Uterus (tissue), 4 donors: ENCODE measurements around the gene POU2F1. TPM values are rescaled to one million over a fixed set of nuclear protein-coding genes. Genes with fewer than 3 reads are reported as not detected.
"Not testable (repeated sequence)": the region's sequence is repeated elsewhere in the genome, so short reads cannot be mapped to it uniquely, and the experiment has no call there.

Experiments
- DNase-seq, 2 donors: peaks; one replicate each; pipeline ENCODE4 v3.0.0-alpha.2; 2019 to 2020
- H3K27ac ChIP-seq, 2 donors: fragments of 200-600 bp; sonication (generic); 1 replicate in 1 of 2; 2 replicates in 1 of 2; pipeline ENCODE4 v1.5.1; 2016 to 2018
- H3K27me3 ChIP-seq, 2 donors: fragments of 200-600 bp; sonication (generic); one replicate each; pipeline ENCODE4 v1.5.1; 2018 to 2019; ENCODE audit warnings: control low read depth in 1 of 2
- H3K36me3 ChIP-seq, 2 donors: fragments of 200-600 bp; sonication (generic); one replicate each; pipeline ENCODE4 v1.5.1; 2019; ENCODE audit warnings: control low read depth in 1 of 2
- H3K4me1 ChIP-seq, 2 donors: fragments of 200-600 bp; sonication (generic); one replicate each; pipeline ENCODE4 v1.5.1; 2018 to 2019; ENCODE audit warnings: control low read depth in 1 of 2
- H3K4me3 ChIP-seq, 2 donors: fragments of 200-600 bp; sonication (generic); 1 replicate in 1 of 2; 2 replicates in 1 of 2; pipeline ENCODE4 v1.5.1; 2018 to 2019; ENCODE audit warnings: mild to moderate bottlenecking in 1 of 2
- H3K9me3 ChIP-seq, 2 donors: fragments of 200-600 bp; sonication (generic); one replicate each; pipeline ENCODE4 v1.5.1; 2019; ENCODE audit warnings: control low read depth in 1 of 2
- CTCF ChIP-seq, 4 experiments: fragments of 200-600 bp in 2 of 4; fragments of 450-650 bp in 2 of 4; sonication (generic) in 2 of 4; IDR thresholded peaks; one replicate each; pipeline ENCODE4 v1.5.1; 2016 to 2019; ENCODE audit warnings: antibody characterized with exemption in 4 of 4, mild to moderate bottlenecking in 2 of 4, moderate library complexity in 1 of 4
- POLR2A ChIP-seq, 2 donors: fragments of 450-650 bp; IDR thresholded peaks; one replicate each; pipeline ENCODE4 v1.6.1; 2016; ENCODE audit warnings: antibody characterized with exemption in 2 of 2, mild to moderate bottlenecking in 1 of 2, moderate library complexity in 1 of 2
- intact Hi-C: fragments of 100-400 bp; cut with DNase I; formaldehyde crosslinking; loops from one replicate; pipeline ENCODE4 v1.15.1; 2023; ENCODE audit warnings: low total_unique reads
- total RNA-seq, 4 donors: library from RNA; depleted of rRNA in 3 of 4; stranded (reverse); fragments of >200 nt in 3 of 4; gene quantifications; one replicate each; pipeline versions ENCODE4 v1.1.0 to v1.2.4, GENCODE V29; 2014 to 2023
- donor health status: DM: yes; HTN: yes; CAD: no.

POU2F1 gene
- total RNA-seq, 4 donors from 2014 or later: 9.7 to 50.8 (median 32.2) TPM

DNA sequence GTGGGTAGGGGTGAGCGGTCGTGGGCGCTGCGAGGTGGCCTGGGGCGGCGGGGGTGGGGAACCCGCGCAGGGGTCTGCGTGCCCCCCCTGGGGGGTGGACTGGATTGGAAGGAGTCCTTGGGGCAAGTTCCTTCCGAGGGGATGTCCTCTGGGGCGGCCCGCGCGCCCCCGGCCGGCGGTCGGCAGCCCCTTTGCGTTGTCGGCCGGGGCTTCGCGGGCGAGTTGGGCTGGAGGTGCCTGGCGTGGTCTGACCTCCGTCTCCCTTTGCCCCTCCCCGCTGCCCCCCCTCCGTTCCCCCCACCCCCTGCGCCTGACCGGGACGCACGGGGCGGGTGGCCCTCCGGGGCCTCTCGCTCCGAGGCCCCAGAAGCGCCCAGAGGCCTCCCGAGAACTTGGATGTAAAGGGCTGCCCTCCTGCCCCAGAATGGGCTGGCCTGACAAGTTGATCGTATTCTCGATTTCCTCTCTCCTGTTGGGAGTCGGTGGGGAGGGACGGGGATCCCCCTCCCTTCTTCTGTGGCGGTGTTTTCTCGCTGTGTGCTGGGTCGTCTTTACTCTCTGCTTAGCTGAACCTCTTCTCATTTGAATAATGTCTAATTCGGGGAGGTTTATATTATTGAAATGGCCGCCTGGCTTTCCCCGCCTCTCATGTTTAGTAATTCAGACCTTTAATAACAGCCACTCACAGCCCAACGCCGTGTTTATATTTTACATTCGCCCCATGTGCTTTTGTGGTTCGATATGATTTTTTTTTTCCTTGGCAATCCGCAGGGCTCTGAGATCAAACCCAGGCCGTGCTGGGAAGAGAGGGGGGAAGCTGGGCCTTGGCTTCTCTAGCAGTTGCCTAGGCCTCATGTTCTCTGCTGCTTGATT, 1.3 kb downstream of the POU2F1 start:
- Histone ChIP-seq H3K4me3 (peak overlapping the region; percentile 63 to 95), H3K27ac (peak overlapping the region; percentile 93 to 99), H3K4me1 (peaks cover 0 to 5% of the 10 kb centered on the region in 2 donors), H3K36me3 (no peaks in the 10 kb centered on the region), H3K9me3 (no peaks in the 10 kb centered on the region), H3K27me3 (no peaks in the 10 kb centered on the region)
- DNase-seq: peak; percentile 50 to 53
- intact Hi-C loops: no loop called here
- no peak for TF ChIP-seq CTCF (IDR thresholded peaks at IDR 0.05)
- TF ChIP-seq POLR2A (IDR thresholded peaks at IDR 0.05): peak; percentile 53 to 71

- no peaks in the 10 kb centered on the region for H3K36me3 ChIP-seq
- intact Hi-C loops: no loop called here
- H3K4me3 ChIP-seq: no peak overlapping the region
- peak in 1 of 2 donors; percentile 21 for DNase-seq
- no peak for TF ChIP-seq POLR2A (IDR thresholded peaks at IDR 0.05)
- no peak for TF ChIP-seq CTCF (IDR thresholded peaks at IDR 0.05)
- H3K27ac ChIP-seq: peak overlapping the region; percentile 93 to 99
- no peaks in the 10 kb centered on the region for H3K27me3 ChIP-seq
- no peaks in the 10 kb centered on the region for H3K9me3 ChIP-seq
- peaks cover 0 to 9% of the 10 kb centered on the region in 2 donors for H3K4me1 ChIP-seq
Measured at GRCh38 chr1:167223144-167224103, 2.7 kb downstream of the POU2F1 start.

GRCh38 chr1:167224734-167225235, 4.1 kb downstream of the POU2F1 start:
- intact Hi-C loops, H3K4me3 ChIP-seq, DNase-seq, H3K4me1 ChIP-seq, H3K9me3 ChIP-seq, H3K27me3 ChIP-seq, H3K36me3 ChIP-seq: not testable (repeated sequence)
- peak overlapping the region in 1 of 2 donors; percentile 93 for H3K27ac ChIP-seq

DNA sequence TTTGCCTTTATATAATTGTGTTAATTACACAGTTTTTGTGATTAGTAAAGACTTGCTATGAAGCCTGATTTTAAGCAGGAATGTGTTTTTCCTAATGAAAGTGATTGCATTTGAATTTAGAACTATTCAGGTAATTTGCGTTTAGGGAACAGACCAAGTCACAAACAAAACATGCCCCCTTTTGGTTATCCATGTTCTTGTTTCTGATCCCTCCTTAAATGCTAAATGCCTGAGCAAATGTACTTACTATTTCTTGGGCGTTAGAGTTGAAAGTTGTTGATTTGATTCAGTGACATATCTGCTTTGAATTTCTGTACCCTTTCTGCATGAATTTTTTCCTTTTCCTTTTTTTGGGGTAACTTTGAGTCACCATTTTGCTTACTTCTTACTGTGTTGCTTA, 5.2 kb downstream of the POU2F1 start:
- Histone ChIP-seq H3K4me3 (no peak overlapping the region), H3K27ac (no peak overlapping the region), H3K9me3 (no peaks in the 10 kb centered on the region), H3K36me3 (no peaks in the 10 kb centered on the region), H3K27me3 (no peaks in the 10 kb centered on the region), H3K4me1 (peaks cover 0 to 9% of the 10 kb centered on the region in 2 donors)
- no peak for DNase-seq
- TF ChIP-seq CTCF (IDR thresholded peaks at IDR 0.05) (no peak), POLR2A (IDR thresholded peaks at IDR 0.05) (no peak)
- intact Hi-C loops: no loop called here

DNA sequence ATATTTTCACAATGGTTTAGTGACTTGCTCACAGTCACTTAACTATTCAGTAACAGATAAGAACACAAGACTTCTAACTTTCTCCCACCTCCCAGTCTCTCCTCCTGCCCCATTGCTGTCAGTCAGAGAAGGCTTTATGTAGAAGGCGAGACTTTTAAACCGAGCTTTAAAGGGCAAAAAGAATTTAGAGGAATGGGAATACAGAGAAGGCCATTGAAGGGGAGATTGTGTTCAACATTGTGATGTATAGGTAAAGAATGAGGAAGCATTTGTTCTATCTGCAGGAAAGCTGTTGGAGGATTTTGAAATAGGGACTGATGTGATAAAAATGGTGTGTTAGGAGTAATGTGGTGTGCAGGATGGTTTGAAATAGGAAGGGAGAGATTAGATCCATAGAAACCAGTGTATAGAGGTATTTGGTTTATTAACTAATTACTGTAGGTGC, 7.3 kb downstream of the POU2F1 start:
- H3K4me3 ChIP-seq: no peak overlapping the region
- intact Hi-C loops: no loop called here
- TF ChIP-seq POLR2A (IDR thresholded peaks at IDR 0.05) (no peak), CTCF (IDR thresholded peaks at IDR 0.05) (no peak)
- H3K27me3 ChIP-seq: no peaks in the 10 kb centered on the region
- no peaks in the 10 kb centered on the region for H3K36me3 ChIP-seq
- H3K4me1 ChIP-seq: peaks cover 0 to 9% of the 10 kb centered on the region in 2 donors
- DNase-seq: no peak
- H3K9me3 ChIP-seq: no peaks in the 10 kb centered on the region
- no peak overlapping the region for H3K27ac ChIP-seq
